ENCODE results near the gene OBP2B. TPM values are rescaled to one million over a fixed set of nuclear protein-coding genes. Genes with fewer than 3 reads are reported as not detected.
A peak's percentile ranks its signal among the peaks of the same experiment; 100 is the strongest.
"Not testable (repeated sequence)": the region's sequence is repeated elsewhere in the genome, so short reads cannot be mapped to it uniquely, and the experiment has no call there.

OBP2B gene
- total RNA-seq, 1 donor from 2014 or later = not detected

DNA sequence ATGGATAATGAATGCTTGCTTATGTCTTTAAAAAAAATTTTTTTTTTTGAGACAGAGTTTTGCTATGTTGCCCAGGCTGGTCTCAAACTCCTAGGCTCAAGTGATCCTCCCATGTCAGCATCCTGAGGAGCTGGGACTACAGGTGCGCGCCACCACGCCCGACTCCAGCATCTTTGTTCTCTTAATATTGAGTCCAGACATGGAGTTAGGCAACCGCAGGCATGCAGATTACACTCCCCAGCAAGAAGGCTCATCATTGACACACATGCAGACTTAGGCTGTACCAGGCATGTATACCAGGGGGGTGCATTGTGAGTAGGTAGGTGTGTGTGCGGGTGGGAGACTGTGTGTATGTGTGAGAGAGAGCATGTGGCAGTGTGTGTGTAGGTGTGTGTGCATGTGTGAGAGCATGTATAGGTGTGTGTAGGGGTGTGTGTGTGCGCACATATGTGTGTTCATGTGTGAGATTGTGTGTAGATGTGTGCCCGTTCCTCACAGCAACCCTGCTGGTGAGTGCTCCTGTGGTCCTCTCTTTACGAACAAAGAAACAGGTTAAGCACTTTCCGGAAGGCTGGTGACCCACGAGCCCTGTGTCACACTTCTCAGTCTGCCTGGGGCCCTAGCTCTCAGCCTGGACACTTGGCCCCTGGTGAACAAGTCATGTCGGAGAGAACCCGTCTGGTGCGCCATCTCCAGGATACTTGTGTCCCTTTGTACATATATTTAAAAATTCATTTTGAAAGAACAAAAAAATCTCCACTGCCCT, 6.2 kb downstream of the OBP2B start:
- DNase-seq (ENCODE audit: low read depth) = no peak

DNA sequence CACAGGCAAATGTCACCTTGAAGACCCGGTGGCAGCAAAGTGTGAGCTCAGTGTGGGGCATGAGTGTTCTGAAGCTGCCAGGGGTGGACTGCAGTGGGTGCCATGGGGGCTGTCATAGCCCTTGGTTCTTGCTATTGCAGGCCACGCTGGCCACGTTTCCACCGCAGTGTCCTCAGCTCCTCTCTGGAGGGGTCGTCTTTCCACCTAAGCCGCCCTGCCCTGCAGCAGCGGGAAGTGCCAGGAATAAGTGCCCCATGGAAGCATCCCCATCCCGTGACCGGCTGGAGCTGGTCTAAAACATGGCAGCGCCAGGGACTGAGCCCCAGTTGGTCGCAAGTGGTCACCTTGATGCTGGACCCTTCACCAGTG, 6.9 kb downstream of the OBP2B start:
- no peak for DNase-seq (ENCODE audit: low read depth)

DNA sequence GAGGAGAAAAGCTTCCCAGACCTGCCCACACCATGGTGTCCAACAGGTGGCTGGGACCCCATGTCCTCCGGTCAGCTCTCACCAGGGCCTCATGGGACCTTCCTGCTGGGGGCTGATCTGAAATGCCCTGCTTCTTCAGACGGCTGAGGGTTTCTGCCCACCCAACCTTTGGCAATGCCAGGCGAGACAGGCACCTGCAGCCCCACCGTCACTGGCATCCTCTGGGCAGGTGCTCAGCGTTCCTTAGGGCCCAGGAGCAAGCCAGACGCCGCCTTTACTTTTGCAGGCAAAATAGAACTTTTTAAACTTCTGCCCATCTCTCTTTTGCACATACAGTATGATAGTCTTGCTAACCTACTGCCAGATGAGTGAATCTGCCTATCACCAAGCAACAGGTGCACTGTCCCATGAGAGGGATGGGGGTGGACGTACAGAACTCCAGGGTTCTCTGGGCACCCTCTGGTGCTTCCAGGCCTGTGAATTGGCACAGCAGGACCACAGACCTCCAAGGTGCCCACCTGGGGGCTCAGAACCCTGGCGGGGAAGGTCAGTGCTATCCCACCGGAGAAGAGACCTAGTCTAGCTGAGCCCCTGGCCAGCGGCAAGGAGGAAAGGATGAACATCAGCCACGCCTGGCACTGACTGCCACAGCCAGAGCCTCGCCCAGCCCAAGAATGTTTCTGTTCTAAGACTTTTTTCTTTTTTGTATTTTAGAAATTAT, 7.5 kb downstream of the OBP2B start:
- DNase-seq (ENCODE audit: low read depth) = no peak

DNA sequence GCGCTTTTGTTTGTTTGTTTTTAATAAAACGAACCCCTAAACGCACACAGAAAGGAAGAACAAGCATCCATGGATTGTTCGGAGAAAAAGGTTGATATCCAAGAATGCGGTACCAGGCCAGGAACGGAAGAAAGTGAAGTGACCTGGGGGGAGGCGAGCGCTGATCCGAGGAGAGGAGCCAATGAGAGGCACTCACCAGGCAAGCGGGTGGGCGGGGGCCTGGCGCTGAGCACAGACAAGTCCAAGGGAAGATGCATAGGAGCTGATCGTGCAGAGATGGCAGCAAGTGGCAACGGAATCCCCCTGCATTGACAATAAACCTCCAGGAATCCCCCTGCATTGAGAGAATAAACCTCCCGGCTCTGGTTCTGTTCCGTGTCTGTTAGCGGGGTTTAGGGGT, 8.4 kb downstream of the OBP2B start:
- DNase-seq (ENCODE audit: low read depth) = no peak

DNA sequence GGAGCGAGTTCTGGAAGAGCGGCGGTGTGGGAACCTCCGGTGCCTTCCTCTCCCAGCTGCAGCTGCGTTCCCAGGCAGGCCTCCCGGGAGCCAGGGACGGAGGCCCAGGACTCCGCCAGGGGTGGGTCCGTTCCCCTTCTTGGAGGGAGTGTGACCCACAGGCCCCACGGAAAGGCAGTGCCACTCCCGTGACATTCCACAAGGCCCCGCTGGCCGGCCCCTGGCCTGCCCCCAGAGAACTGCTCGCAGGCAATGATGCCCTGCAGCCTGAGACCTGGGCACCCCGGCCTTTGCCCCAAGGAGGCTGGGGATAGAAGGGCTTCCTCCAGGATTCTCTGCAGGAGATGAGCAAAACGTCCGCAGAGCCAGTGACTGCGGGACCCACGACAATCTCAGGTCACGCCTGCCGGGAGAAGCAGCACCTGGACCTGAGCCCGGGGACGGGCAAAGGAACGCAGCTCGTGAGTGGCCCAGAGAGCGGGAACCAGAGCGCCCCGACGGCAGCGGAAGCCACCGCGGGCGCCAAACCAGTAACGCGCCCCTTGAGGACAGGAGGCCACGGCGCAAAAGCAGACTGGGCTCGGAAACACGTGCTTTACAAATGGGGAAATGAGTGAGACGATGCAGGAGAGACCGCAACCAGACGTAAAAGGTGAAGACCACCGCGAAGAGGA, 9.3 kb downstream of the OBP2B start:
- DNase-seq (ENCODE audit: low read depth) = no peak

DNA sequence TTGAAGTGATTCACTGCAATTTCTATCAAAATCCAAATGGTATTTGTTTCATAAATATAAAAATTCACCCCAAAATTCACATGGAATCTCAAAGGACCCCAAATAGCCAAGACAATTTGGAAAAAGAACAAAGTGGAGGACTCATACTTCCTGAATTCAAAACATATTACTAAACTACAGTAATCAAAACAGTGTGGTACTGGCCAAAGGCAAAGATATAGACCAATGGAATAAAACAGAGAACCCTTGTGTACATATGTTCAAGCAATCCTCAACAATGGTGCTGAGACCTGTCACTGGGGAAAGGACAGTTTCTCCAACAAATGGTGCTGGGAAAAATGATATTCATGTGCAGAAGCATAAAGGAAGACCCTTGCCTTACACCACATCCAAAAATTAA, 14.0 kb downstream of the OBP2B start:
- no peak for DNase-seq (ENCODE audit: low read depth)

DNA sequence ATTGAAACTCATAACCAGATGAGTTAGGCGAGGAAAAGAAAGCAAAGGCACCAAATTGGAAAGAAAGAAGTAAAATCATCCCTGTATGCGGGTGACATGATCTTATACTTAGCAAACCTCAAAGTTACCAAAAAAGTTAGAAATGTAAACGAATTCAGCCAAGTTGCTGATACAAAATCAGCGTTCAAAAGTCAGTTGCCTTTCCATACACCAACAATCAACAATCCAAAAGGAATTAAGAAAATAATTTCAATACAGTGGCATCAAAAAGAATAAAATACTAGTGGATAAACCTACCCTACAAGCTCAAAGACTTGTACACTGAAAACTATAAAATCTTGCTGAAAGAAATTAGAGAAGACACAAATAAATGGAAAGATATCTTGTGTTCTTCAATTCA, 14.5 kb downstream of the OBP2B start:
- no peak for DNase-seq (ENCODE audit: low read depth)

DNA sequence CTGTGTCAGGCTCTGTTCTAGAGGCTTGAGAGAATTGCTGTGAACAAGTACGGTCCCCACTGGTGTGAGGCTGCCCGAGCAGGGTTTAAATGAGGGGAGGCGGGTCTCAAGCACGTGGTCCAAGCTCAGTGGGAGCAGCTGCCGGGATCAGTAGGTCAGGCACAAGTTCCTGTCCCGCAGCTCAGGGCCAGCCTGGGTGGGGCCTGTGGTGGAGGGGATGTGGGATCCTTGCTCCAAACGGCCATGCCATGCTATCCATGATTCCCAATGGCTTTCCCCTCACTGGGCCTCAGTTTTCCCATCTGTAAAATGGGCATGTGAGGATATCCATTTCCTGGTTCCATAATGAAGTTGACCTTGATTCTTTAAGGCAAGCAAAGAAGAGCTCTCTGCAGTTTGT, 17.1 kb downstream of the OBP2B start:
- no peak for DNase-seq (ENCODE audit: low read depth)

DNA sequence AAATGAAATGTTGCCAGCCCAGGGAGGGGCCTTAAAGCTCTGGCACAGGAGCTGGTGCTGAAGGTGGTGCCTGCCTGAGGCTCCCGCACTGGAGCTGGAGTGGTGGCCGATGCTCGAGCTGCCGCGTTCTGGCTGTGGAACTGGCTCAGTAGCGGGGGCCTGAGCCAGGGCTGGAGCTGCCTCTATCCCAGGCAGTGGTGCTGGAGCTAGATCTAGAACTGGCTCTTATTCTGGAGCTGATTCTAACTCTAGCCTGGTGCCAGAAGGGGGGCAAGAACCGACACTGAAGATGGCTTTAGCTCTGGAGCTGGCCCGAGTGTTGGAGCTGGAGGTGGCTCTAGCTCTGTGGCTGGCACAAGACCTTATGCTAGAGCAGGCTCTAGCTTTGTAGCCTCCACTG, 19.2 kb downstream of the OBP2B start:
- DNase-seq (ENCODE audit: low read depth) = no peak

DNA sequence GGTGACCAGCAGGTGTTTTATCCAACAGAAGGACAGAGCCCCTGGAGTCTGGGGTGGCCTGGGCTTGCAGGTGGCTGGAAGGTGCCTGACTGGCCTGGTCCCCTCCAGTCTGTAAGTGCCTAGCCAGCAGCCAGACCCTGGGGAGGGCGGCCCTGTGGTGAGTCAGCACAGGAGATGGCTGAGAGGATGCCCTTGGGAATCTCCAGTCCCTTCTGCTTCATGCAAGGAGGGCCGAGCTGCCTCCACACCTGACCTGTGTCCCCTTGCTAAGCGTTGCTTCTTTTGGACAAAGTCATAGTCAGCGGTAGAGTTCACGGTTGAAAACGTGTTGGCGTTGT, 20.2 kb downstream of the OBP2B start:
- no peak for DNase-seq (ENCODE audit: low read depth)

DNA sequence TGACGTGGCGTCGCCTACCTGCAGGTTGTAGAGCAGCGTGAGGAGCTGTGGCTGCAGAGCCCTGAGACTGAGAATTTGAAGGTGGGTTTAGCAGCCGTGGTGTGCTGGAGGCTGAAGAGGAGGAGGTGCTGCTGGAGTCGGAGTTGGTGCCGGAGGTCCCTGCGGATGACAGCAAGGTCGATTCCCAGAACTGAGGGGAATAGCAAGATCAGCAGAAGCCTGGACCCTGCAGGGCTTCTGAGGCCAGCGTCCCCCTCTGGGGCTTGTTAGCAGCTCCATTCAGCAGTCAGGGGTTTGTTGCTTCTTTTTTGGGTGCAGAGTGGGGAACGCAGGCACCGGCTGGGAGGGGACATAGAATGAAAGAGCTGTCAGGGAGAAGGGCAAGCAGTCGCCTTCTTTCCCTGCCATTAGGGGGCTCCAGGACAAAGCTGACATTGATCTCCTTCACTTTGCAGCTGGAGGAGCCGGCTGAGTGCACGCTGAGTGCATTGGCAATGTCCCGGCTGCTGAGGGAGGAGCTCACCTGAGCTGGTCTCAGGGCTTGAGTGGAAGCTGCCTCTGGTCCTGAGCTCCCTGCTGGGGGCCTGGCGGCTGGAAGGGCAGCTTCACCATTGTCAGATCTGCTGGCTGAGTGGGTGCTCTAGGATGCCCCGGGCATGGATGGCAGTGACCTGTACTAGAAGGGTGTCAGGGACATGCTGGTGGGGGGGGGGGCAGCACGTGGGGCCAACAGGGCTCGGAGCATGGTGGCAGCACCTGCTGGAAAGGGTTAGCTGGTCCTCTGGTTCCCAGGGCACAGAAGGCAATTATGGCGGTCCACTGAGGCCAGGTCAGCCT, 20.8 kb downstream of the OBP2B start:
- DNase-seq (ENCODE audit: low read depth) = peak; percentile 11

DNA sequence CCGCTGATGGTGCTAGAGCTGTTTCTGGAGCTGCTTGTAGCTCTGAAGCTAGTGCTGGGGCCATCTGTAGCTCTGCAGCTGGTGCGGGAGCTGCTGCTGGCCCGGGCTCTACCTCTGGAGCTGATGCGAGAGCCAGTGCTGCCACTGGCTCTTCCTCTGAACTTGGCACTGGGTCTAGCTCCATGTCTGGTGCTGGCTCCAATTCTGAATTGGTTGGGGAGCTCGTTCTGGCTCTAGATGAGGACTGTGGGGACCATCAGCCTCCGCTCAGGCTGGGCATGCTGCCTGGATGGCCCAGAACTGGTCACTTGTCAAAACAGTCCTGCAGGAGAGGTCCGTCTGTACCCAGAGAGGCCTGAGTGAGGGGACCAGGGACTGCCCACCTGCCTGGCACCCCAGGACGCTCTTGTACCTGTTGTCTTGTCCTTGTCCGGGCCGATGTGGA, 21.5 kb downstream of the OBP2B start:
- no peak for DNase-seq (ENCODE audit: low read depth)

DNA sequence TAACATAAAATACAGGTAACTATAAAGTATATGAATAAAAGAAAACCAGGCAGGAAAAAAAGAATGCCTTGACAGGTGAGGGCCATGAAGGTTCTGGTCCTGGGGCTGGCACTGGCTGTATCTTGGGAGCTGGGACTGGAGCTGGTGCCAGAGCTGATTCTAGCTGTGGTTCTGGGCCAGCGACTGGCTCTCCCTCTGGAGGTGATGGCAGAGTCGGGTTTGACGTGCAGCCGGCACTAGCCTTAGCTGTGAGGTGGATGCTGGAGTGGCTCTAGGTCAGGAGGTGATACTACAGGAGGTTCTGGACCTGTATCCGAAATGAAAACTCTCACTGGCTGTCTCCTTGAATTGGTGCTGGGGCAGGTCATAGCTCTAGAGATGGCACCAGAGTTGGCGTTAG, 22.3 kb downstream of the OBP2B start:
- no peak for DNase-seq (ENCODE audit: low read depth)

DNA sequence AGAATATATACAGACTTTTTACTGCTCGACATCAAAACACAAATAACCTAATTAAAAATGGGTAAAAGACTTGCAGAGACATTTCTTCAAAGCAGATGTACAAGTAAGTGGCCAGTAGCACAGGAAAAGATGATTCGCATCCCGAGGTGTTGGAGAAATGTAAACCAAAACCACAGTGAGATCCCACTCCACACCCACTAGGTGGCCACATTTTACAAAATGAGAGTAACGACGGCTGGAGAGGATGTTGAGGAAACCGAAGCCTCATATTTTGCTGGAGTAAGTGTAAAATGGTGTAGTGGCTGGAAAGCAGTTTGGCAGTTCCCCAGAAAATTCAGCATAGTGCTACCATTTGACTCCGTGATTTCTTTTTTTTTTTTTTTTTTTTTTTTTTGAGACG, 24.1 kb downstream of the OBP2B start:
- DNase-seq (ENCODE audit: low read depth) = peak; percentile 67

DNA sequence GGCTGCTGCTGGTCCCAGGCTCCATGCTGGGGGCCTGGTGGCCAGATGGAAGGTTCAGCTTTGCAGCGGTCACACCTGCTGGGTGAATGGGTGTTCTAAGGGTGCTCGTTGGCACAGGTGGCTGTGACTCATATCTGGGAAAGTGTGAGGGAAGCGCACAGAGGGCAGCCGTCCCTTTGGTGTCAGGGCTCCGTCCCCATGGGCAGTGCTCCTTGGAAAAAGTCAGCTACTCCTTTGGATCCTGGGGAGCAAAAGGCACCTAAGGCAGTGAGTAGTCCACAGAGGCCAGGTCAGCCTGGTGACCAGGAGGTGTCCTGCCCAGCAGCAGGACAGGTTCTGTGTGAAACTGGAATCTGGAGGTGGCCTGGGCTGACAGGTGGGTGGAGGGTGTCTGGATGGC, 26.9 kb downstream of the OBP2B start:
- no peak for DNase-seq (ENCODE audit: low read depth)

DNA sequence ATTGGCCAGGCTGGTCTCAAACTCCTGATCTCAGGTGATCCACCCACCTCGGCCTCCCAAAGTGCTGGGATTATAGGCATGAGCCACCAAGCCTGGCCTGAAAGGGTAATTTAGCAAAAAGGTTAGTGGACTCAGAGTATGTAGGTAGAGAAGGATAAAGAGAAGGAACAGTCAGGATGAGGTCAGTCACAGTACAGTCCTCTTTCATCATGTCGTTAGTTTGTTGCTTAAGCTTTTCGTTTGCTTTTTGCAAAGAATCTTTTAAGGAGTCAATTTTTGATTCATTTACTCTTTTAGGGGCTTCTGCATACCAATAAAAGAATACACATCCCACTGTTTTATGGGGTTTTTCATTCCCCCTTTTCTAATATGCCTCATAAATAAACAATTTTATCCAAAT, 27.5 kb downstream of the OBP2B start:
- DNase-seq (ENCODE audit: low read depth) = no peak

DNA sequence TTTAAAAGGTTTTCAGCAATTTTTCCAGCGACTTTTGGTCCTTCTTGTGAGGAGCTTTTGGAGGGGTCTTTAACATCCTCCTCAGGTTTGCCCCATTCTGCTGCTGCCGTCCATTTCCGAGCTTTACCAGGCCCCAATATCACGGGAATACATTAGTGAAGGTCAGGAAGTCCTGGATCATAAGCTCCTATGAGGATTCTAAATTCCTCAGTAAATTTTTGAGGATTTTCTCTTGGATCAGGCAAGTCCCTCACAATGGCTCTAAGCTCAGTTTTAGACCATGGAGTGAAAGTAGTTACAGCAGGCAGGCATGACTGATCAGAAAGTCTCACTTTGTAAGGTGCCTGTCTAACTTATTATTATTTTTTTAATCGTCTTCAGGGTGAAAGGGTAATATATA, 28.1 kb downstream of the OBP2B start:
- no peak for DNase-seq (ENCODE audit: low read depth)

DNA sequence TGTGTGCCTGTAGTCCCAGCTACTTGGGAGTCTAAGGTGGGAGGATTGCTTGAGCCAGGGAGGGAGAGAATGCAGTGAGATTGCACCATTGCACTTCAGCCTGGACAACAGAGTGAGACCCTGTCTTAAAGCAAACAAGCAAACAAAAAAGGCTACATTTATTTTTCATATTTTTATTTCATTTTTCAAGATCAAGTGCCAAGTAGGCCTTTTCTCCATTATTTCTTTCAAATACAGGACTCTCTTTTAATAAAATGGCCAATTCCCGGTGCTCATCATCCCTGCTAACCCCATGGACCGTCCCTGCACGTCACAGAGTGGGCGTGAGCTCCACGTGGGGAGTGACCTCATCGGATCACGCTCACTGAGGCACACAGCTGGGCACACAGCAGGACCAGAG, 36.0 kb downstream of the OBP2B start:
- DNase-seq (ENCODE audit: low read depth) = no peak

DNA sequence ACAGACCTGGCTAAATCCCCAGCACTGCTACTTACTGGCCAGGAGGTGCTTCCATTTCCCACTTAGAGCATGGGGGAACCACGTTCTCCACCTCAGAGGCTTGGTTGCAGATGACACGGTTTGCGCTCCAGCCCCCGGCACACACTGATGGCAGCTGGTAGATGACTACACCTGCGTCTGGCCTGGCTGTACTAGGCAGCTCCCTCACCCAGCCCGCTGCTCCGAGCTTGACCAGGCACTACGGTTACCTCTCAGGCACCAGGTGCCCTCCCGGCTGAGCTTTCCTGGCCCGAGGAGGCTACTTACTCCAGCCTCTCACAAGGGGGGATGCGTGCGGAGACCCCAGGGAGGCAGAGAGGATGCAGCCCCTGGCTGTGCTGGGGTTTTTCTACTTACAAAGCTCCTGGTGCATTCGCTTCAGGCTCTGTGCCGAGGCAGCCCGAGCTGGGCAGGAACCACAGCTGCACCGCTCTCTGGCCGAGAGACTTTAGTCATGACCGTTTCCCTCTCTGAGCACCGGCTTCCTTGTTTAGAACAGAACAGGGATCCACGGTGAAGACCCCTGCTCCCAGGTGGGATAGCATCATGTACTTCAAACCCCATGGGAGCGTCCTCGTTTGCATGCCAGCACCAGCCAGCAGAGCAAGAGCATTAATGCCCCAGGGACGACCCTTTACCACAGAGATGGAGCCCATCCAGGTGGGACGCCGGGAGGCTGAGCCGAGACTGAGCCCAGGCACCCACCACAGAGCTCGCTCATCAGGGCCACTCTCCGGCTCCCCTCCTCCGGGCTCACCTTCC, 37.7 kb downstream of the OBP2B start:
- no peak for DNase-seq (ENCODE audit: low read depth)

DNA sequence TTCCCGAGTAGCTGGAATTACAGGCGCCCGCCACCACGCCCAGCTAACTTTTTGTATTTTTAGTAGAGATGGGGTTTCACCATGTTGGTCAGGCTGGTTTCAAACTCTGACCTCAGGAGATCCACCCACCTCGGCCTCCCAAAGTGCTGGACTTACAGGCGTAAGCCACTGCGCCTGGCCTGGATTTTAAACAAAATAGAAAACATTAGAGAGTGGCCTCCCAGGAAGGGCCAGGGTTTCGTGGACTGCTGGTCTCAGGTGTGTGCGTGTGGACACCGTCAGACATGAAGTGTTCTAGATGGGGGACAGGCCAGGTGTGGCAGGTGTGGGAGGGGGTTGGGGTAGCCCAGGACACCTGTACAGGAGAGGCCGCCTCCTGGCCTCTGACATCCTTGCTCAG, 38.3 kb downstream of the OBP2B start:
- DNase-seq (ENCODE audit: low read depth) = no peak

DNA sequence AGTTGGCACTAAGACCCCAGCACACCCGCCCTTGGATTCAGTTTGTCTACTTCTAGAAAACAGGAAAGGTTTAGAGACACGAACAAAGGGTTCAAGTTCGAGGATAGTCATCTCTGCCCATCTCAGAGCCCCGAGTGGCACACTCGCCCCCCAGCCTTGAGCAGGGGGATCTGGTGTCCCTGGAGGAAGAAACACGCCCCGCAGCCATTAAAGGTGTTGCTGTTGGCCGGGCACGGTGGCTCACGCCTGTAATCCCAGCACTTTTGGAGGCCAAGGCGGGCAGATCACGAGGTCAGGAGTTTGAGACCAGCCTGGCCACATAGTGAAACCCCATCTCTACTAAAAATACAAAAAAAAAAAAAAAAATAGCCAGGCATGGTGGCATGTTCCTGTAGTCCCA, 39.4 kb downstream of the OBP2B start:
- not testable (repeated sequence) for DNase-seq (ENCODE audit: low read depth)
